Stimulated activated CD4-positive, alpha-beta T cell treated with anti-CD3 and anti-CD28 coated beads, Interleukin-1b, Interleukin-23, amount 100 ng/mL, for 4 hours (primary cell): ENCODE measurements around the gene KEAP1.

Experiments
- DNase-seq, 2 donors: peaks; one replicate each; pipeline ENCODE4 v3.0.0-alpha.2; 2020; ENCODE audit warnings: low read depth in 2 of 2

The KEAP1 gene

GRCh38 chr19:10450191-10450852 lies 52.8 kb downstream of the KEAP1 start:
- DNase-seq: no peak

DNA sequence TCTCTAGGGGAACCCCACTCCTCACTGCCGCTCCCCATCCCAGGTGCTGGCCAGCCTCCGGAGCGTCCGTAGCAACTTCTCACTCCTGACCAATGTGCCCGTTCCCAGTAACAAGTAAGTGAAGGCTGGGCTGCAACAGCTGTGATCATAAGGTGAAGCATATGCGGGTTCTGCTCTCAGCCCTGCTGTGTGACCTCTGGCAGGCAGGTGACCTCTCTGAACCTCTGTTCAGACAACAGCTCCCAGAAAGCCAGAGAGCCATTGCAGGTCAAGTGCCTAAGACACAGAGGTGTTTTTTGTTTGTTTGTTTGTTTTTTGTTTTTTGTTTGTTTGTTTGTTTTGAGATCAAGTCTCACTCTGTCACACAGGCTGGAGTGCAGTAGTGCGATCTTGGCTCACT lies 54.1 kb downstream of the KEAP1 start:
- no peak for DNase-seq

- no peak for DNase-seq
Measured at GRCh38 chr19:10442698-10443097, 60.5 kb downstream of the KEAP1 start.

DNA sequence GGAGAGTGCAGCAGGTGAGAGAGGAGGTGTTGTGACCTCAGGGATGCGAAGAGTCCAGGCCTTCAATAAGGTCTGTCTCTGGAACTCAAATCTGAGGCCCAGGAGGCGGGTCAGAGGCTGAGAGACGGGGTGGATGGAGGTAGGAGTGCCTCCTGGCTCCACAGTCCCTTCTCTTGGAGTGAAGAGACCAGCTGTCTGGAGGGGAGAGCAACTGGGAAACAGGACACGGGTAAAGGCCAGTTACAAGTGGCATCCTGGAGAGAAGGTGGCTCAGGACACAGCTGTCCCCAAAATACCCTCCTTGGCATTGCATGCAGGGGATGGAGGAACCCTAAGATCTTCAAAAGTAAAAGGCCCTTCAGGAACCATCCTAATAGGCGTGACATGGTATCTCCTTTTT lies 63.6 kb downstream of the KEAP1 start:
- DNase-seq: no peak
